ENCODE results near the gene ACOXL. TPM values are rescaled to one million over a fixed set of nuclear protein-coding genes. Genes with fewer than 3 reads are reported as not detected.

ACOXL gene
- total and polyA plus RNA-seq, 2 donors (not counting 3 experiments of a cell fraction or from before 2014, with no cell fraction given), result not detected

- peaks cover 13 to 18% of the 10 kb centered on the region in 2 experiments for H3K27me3 ChIP-seq (ENCODE audit: control insufficient read depth in 2 of 2, insufficient read depth in 2 of 2, low read length in 2 of 2)
- BruUV-seq (replicated peaks), result no TSS peak
- H2AFZ ChIP-seq (ENCODE audit: low read depth, low read length), result no peak overlapping the region
- no peaks in the 10 kb centered on the region for H3K4me1 ChIP-seq (ENCODE audit: control insufficient read depth, extremely low read depth, insufficient read depth, low read length)
- no peaks in the 10 kb centered on the region for H3K79me2 ChIP-seq (ENCODE audit: control insufficient read depth, insufficient read depth, low read length)
- FAIRE-seq (no peak), DNase-seq (ENCODE audit: low read depth, low spot score) (no peak)
- dilution Hi-C loops (cut with MboI; ENCODE audit: extremely low pct_ligation_motif_present, low sequenced_read_pairs) (no loop called here), intact Hi-C loops (cut with micrococcal nuclease) (no loop called here)
- POLR2A ChIA-PET, result no interaction called here
- H3K36me3 ChIP-seq (ENCODE audit: control insufficient read depth in 2 of 2, extremely low read depth in 1 of 2, insufficient read depth in 2 of 2, low read length in 2 of 2), result no peaks in the 10 kb centered on the region
- no peak overlapping the region for H3K9ac ChIP-seq (replicated peaks; ENCODE audit: extremely low read depth, insufficient read depth, low read length)
- CTCF ChIA-PET, result interaction anchor here (1.6 kb wide), 1 partner anchor 8 kb away, joined by 6 read pairs; no protein-coding TSS in a partner anchor
- no peaks in the 10 kb centered on the region for H3K9me1 ChIP-seq (replicated peaks; ENCODE audit: control insufficient read depth, extremely low read depth, insufficient read depth, low read length)
- no peaks in the 10 kb centered on the region for H4K20me1 ChIP-seq (replicated peaks; ENCODE audit: control insufficient read depth, extremely low read depth, insufficient read depth, low read length)
- no peaks in the 10 kb centered on the region for H3K9me3 ChIP-seq (replicated peaks; ENCODE audit: control insufficient read depth, insufficient read depth, low read length)
- H3K4me2 ChIP-seq (ENCODE audit: insufficient read depth, low read length), result no peak overlapping the region
- H3K4me3 ChIP-seq (replicated peaks in 1 of 3; ENCODE audit: insufficient read depth in 1 of 3, low read depth in 1 of 3, low read length in 3 of 3), result no peak overlapping the region
- H3K27ac ChIP-seq (ENCODE audit: insufficient read depth, low read depth, low read length), result no peak overlapping the region
- TF ChIP-seq JUN (IDR thresholded peaks at IDR 0.05; ENCODE audit: borderline replicate concordance, insufficient read depth, insufficient read length, low read depth) (no peak), EZH2 (IDR thresholded peaks at IDR 0.05; ENCODE audit: borderline replicate concordance, low read depth, low read length, severe bottlenecking) (no peak), FOS (IDR thresholded peaks at IDR 0.05; ENCODE audit: borderline replicate concordance, insufficient read depth, low read length) (no peak), GATA2 (IDR thresholded peaks at IDR 0.05; ENCODE audit: insufficient read depth, insufficient read length, low read depth, low read length) (no peak), POLR2AphosphoS5 (IDR thresholded peaks at IDR 0.05; ENCODE audit: insufficient read depth, low read depth, low read length) (no peak), POLR2A (IDR thresholded peaks at IDR 0.05; ENCODE audit: low read depth, low read length) (no peak), MAX (IDR thresholded peaks at IDR 0.05; ENCODE audit: insufficient read depth, insufficient read length) (no peak), CTCF (IDR thresholded peaks at IDR 0.05; ENCODE audit: extremely low read depth in 1 of 2, insufficient read depth in 1 of 2, low read depth in 1 of 2, low read length in 2 of 2) (no peak), MYC (IDR thresholded peaks at IDR 0.05; ENCODE audit: low read depth, low read length) (no peak)
Measured at GRCh38 chr2:110820128-110820527, 87.8 kb downstream of the ACOXL start.
